ENCODE measurements around the gene KLHL21.

DNA sequence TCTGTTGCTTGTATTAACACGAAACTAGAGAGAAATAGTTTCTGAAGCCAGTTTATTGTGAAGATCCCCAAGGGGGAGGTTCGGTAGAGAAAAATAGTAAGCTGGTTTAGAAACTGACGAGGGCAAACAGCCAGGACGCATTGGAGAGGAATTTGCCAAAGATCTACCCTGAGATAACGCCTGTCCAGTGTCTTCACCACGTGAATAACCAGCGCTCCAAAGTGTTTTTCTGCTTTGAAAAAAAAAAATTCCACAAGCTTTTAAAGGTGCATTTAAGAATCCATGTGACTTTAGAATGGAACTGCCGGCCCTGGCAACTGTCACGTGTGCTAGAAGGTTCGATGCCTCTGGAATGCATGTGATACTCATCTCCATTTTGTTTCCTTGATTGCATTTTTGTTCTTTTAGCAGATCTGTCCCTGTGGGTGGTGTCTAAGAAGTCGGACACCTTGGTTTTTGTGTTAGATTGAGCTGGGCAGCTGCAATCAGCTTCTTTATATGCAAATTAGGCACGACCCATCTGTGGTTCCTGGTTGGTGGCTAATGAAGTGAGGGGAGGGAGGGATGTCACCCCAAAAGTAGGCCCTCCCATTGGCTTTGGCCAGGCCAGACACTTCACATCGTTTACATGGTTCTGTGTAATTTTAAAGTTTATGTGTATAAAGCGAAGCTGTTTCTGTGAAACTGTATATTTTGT, 20.7 kb upstream of the KLHL21 start:
- TF ChIP-seq, protein P1, sequence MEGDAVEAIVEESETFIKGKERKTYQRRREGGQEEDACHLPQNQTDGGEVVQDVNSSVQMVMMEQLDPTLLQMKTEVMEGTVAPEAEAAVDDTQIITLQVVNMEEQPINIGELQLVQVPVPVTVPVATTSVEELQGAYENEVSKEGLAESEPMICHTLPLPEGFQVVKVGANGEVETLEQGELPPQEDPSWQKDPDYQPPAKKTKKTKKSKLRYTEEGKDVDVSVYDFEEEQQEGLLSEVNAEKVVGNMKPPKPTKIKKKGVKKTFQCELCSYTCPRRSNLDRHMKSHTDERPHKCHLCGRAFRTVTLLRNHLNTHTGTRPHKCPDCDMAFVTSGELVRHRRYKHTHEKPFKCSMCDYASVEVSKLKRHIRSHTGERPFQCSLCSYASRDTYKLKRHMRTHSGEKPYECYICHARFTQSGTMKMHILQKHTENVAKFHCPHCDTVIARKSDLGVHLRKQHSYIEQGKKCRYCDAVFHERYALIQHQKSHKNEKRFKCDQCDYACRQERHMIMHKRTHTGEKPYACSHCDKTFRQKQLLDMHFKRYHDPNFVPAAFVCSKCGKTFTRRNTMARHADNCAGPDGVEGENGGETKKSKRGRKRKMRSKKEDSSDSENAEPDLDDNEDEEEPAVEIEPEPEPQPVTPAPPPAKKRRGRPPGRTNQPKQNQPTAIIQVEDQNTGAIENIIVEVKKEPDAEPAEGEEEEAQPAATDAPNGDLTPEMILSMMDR (IDR thresholded peaks at IDR 0.05 in 2 of 3, conservative IDR thresholded peaks at IDR 0.05 in 1 of 3; ENCODE audit: borderline replicate concordance in 1 of 3, insufficient read depth in 1 of 3, low read depth in 2 of 3, low read length in 2 of 3) = no peak
- TF ChIP-seq POLR2AphosphoS5 (IDR thresholded peaks at IDR 0.05; ENCODE audit: low read depth, low read length) (no peak), POLR2A (IDR thresholded peaks at IDR 0.05; ENCODE audit: borderline replicate concordance, extremely low read depth, insufficient read depth, insufficient read length) (no peak), JUND (IDR thresholded peaks at IDR 0.05) (no peak), CBX3 (IDR thresholded peaks at IDR 0.05; ENCODE audit: low read depth) (no peak), EGR1 (IDR thresholded peaks at IDR 0.05; ENCODE audit: low read depth) (no peak), ZFX (IDR thresholded peaks at IDR 0.05) (no peak), RAD21 (IDR thresholded peaks at IDR 0.05; ENCODE audit: low read depth) (no peak), EZH2 (IDR thresholded peaks at IDR 0.05) (no peak), EZH2phosphoT487 (IDR thresholded peaks at IDR 0.05; ENCODE audit: borderline replicate concordance) (no peak)
- TF ChIP-seq, protein P2, sequence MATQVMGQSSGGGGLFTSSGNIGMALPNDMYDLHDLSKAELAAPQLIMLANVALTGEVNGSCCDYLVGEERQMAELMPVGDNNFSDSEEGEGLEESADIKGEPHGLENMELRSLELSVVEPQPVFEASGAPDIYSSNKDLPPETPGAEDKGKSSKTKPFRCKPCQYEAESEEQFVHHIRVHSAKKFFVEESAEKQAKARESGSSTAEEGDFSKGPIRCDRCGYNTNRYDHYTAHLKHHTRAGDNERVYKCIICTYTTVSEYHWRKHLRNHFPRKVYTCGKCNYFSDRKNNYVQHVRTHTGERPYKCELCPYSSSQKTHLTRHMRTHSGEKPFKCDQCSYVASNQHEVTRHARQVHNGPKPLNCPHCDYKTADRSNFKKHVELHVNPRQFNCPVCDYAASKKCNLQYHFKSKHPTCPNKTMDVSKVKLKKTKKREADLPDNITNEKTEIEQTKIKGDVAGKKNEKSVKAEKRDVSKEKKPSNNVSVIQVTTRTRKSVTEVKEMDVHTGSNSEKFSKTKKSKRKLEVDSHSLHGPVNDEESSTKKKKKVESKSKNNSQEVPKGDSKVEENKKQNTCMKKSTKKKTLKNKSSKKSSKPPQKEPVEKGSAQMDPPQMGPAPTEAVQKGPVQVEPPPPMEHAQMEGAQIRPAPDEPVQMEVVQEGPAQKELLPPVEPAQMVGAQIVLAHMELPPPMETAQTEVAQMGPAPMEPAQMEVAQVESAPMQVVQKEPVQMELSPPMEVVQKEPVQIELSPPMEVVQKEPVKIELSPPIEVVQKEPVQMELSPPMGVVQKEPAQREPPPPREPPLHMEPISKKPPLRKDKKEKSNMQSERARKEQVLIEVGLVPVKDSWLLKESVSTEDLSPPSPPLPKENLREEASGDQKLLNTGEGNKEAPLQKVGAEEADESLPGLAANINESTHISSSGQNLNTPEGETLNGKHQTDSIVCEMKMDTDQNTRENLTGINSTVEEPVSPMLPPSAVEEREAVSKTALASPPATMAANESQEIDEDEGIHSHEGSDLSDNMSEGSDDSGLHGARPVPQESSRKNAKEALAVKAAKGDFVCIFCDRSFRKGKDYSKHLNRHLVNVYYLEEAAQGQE (IDR thresholded peaks at IDR 0.05; ENCODE audit: low read depth) = no peak
- TF ChIP-seq, protein P3, sequence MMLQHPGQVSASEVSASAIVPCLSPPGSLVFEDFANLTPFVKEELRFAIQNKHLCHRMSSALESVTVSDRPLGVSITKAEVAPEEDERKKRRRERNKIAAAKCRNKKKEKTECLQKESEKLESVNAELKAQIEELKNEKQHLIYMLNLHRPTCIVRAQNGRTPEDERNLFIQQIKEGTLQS (IDR thresholded peaks at IDR 0.05) = no peak
- TF ChIP-seq, protein P4, sequence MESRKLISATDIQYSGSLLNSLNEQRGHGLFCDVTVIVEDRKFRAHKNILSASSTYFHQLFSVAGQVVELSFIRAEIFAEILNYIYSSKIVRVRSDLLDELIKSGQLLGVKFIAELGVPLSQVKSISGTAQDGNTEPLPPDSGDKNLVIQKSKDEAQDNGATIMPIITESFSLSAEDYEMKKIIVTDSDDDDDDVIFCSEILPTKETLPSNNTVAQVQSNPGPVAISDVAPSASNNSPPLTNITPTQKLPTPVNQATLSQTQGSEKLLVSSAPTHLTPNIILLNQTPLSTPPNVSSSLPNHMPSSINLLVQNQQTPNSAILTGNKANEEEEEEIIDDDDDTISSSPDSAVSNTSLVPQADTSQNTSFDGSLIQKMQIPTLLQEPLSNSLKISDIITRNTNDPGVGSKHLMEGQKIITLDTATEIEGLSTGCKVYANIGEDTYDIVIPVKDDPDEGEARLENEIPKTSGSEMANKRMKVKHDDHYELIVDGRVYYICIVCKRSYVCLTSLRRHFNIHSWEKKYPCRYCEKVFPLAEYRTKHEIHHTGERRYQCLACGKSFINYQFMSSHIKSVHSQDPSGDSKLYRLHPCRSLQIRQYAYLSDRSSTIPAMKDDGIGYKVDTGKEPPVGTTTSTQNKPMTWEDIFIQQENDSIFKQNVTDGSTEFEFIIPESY (IDR thresholded peaks at IDR 0.05; ENCODE audit: extremely low read depth, insufficient replicate concordance, low read length) = no peak
- TF ChIP-seq, protein P5, sequence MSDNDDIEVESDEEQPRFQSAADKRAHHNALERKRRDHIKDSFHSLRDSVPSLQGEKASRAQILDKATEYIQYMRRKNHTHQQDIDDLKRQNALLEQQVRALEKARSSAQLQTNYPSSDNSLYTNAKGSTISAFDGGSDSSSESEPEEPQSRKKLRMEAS (IDR thresholded peaks at IDR 0.05) = no peak
